Motor neuron (in vitro differentiated cells): ENCODE measurements around the gene DPP9. TPM values are rescaled to one million over a fixed set of nuclear protein-coding genes. Genes with fewer than 3 reads are reported as not detected.
"Not testable (repeated sequence)": the region's sequence is repeated elsewhere in the genome, so short reads cannot be mapped to it uniquely, and the experiment has no call there.

Source experiments
- ATAC-seq, 8 experiments: fragments of 200-7000 bp; cut with Tn5 transposase; replicated peaks in 6 of 8; 2 replicates each; pipeline ENCODE4 v1.8.0; 2021; ENCODE audit warnings: mild to moderate bottlenecking in 8 of 8, moderate library complexity in 8 of 8
- H3K27ac ChIP-seq, 2 donors: fragments of 250-450 bp; sonication (Bioruptor Pico); 2 replicates each; pipeline ENCODE4 v1.9.0; 2021; ENCODE audit warnings: antibody characterized with exemption in 2 of 2, mild to moderate bottlenecking in 2 of 2, moderate library complexity in 1 of 2
- H3K4me1 ChIP-seq, 2 donors: fragments of 250-450 bp; sonication (Bioruptor Pico); replicated peaks in 1 of 2; 2 replicates each; pipeline ENCODE4 v1.6.1; 2021; ENCODE audit warnings: antibody characterized with exemption in 2 of 2, mild to moderate bottlenecking in 2 of 2, moderate library complexity in 1 of 2
- H3K4me3 ChIP-seq, 5 donors: fragments of 250-450 bp; sonication (Bioruptor Pico); 2 replicates each; pipeline ENCODE4 v1.9.0; 2021; ENCODE audit warnings: antibody characterized with exemption in 5 of 5, mild to moderate bottlenecking in 5 of 5, moderate library complexity in 4 of 5
- WGBS, 10 experiments: fragments of 450-650 bp; shearing (Covaris generic); methylation state at CpG; one replicate each; pipeline ENCODE4 v1.0.0; 2022; 5-methylcytosine and 5-hydroxymethylcytosine counted together
- in situ Hi-C, 9 experiments: fragments of 400-800 bp; cut with MboI; loops; one replicate each; pipeline ENCODE4 v1.15.0; 2021; ENCODE audit warnings: low sequenced_read_pairs in 9 of 9, low pct_unique_long_range_greater_than_20kb in 2 of 9; ENCODE audit not compliant: unreplicated experiment in 9 of 9
- total RNA-seq, 8 experiments: library from RNA; unstranded; fragments of 300-600 nt; gene quantifications; 2 replicates each; pipeline versions ENCODE4 v1.2.3 to v1.2.4, GENCODE V29; 2022

The DPP9 gene
- total RNA-seq, 8 experiments from 2014 or later = 12.5 to 49.3 (median 21.2) TPM

DNA sequence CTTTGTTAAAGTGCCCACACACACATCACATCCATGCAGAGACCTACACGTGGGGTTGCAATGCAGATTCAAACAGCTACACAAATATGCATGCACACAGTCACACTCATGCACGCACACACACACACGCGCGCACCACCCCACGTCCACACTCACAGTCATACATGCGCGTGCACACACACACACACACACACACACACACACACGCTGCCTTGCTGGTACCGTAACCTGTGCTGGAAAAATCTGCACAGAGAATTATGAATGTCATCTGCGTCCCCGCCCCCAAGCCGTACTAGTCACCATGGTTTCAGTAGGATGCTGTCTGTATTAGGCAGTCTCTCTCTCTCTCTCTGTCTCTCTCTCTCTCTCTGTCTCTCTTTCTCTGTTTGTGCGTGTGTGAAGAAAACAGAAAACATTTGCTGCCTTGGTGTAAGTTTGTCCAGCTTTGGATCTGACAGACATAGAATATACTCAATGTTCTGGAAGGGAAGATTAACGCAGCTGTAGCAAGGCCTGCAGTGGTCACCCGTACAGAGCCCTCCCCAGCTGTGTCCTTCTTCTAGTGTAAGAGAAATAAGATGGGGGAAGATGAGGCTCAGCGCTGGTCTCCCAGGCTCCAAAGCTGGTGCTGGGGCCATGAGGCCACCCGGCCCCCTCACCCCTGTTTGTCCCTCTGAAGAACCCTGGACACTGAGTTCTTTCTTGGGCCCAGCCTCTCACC is 26.4 kb upstream of the DPP9 start:
- Histone ChIP-seq H3K27ac (peak overlapping the region; percentile 64 to 67), H3K4me1 (peaks cover 19 to 24% of the 10 kb centered on the region in 2 donors), H3K4me3 (no peak overlapping the region)
- 20 to 90% (median 50%) methylated on average over 1 to 12 of the region's 18 CpGs for WGBS, 10 experiments
- in situ Hi-C loops = no loop called here
- ATAC-seq = peak; percentile 57 to 96 (median 94)

DNA sequence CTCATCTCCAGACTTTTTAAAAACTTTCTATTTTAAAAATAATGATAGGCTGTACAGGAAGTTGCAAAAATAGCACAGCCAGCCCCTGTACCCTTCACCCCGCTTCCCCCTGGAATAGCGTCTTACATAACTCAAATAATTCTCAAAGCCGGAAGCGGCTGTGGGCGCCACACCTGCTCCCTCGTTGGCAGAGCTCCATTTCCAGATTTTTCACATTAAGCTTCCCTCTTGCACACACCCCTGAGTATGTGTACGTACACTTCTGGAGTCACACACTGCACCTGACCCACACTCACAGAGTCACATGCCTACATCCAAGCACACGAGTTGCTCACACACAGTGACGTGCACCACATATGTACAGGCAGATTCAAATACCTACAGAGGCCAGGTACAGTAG is 24.9 kb upstream of the DPP9 start:
- ATAC-seq = no peak
- in situ Hi-C loops = no loop called here
- Histone ChIP-seq H3K27ac (no peak overlapping the region), H3K4me3 (no peak overlapping the region), H3K4me1 (peaks cover 28 to 29% of the 10 kb centered on the region in 2 donors)
- 13 to 100% (median 79%) methylated on average over 1 to 8 of the region's 9 CpGs; no CpG with 5 or more reads in 2 of the 10 experiments for WGBS, 10 experiments

DNA sequence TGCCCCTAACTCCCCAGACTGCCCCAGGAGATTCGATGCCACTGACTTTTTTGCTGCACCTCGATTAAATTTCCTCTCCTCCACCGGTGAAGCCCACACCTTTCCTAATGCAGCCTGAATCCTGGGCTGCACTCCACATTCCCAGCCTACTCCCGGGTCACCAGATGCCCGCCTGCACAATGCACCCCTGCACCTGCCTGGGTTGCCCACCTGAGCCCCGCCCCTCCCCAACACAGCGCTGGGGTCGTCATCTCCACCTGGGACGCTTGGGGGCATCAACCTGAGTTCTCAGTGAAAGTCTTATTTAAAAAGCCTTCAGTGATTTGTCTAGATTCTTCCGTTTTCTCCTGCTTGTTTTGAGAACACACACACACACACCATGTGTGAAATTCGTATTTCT is 24.5 kb upstream of the DPP9 start:
- no peak overlapping the region for H3K27ac ChIP-seq
- in situ Hi-C loops = no loop called here
- 33 to 81% (median 40%) methylated on average over 1 to 8 of the region's 11 CpGs; no CpG with 5 or more reads in 3 of the 10 experiments for WGBS, 10 experiments
- H3K4me1 ChIP-seq = peaks cover 32 to 33% of the 10 kb centered on the region in 2 donors
- H3K4me3 ChIP-seq = no peak overlapping the region
- ATAC-seq = no peak

DNA sequence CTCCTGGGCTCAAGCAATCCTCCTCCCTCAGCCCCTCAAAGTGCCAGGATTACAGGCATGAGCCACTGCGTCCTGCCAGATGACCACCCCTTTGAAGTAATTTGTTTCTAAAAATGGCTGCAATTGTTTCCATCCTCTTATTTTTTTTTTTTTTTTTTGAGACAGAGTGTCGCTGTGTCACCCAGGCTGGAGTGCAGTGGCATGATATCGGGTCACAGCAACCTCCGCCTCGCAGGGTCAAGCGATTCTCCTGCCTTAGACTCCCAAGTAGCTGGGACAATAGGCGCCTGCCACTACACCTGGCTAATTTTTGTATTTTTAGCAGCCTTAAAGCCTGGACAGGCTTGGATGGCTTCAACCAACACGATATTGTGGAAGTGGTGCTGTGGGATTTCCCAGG is 22.3 kb upstream of the DPP9 start:
- Histone ChIP-seq H3K4me3 (no peak overlapping the region), H3K4me1 (peaks cover 44 to 45% of the 10 kb centered on the region in 2 donors), H3K27ac (no peak overlapping the region)
- WGBS, 10 experiments = 27 to 85% (median 76%) methylated on average over 2 to 7 of the region's 8 CpGs; no CpG with 5 or more reads in 3 of the 10 experiments
- in situ Hi-C loops = no loop called here
- no peak for ATAC-seq

DNA sequence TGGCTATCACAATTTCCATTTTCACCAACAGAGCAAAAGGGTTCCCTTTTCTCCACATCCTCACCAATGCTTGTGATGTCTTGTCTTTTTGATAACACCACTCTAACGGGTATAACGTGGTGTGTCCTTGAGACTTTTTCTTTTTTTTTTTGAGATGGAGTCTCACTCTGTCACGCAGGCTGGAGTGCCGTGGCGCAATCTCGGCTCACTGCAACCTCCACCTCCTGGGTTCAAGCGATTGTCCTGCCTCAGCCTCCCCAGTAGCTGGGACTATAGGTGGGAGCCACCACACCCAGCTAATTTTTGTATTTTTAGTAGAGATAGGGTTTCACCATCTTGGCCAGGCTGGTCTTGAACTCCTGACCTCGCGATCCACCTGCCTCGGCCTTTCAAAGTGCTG is 21.5 kb upstream of the DPP9 start:
- WGBS, 10 experiments = 0 to 92% (median 69%) methylated on average over 1 to 8 of the region's 10 CpGs; no CpG with 5 or more reads in 2 of the 10 experiments
- H3K4me3 ChIP-seq, ATAC-seq, in situ Hi-C loops: not testable (repeated sequence)
- H3K27ac ChIP-seq = peak overlapping the region; percentile 36 to 68
- peaks cover 38% of the 10 kb centered on the region in 2 donors for H3K4me1 ChIP-seq

DNA sequence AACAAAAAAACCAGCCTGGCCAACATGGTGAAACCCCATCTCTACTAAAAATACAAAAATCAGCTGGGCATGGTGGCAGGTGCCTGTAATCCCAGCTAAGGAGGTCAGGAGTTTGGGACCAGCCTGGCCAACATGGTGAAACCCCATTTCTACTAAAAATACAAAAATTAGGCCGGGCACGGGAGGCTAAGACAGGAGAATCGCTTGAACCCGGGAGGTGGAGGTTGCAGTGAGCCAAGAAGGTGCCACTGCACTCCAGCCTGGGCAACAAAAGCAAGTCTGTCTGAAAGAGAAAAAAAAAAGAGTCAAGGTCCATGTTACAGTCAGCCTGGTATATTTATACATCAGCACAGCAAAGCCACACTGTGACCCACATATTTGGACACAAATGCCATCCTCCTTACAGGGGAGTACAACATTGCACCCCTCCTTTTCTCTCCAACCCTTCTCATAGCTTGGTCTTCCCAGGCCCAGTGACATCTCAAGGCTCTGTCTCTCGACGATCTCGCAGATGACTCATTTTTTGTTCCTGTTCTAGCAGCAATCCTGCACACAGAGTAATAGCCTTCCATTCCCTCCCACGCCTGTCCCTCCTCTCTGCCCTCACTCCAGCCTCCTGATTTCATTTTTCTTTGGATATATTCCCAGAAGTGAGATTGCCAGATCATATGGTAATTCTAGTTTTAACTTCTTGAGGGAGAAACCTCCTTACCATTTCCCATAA is 21.0 kb upstream of the DPP9 start:
- Histone ChIP-seq H3K4me3 (no peak overlapping the region), H3K4me1 (peaks cover 33% of the 10 kb centered on the region in 2 donors), H3K27ac (peak overlapping the region; percentile 36 to 68)
- in situ Hi-C loops = no loop called here
- ATAC-seq = peak; percentile 36 to 90 (median 46)
- whole genome bisulfite sequencing, 10 experiments = 0 to 67% (median 34%) methylated on average over 1 to 7 of the region's 8 CpGs

DNA sequence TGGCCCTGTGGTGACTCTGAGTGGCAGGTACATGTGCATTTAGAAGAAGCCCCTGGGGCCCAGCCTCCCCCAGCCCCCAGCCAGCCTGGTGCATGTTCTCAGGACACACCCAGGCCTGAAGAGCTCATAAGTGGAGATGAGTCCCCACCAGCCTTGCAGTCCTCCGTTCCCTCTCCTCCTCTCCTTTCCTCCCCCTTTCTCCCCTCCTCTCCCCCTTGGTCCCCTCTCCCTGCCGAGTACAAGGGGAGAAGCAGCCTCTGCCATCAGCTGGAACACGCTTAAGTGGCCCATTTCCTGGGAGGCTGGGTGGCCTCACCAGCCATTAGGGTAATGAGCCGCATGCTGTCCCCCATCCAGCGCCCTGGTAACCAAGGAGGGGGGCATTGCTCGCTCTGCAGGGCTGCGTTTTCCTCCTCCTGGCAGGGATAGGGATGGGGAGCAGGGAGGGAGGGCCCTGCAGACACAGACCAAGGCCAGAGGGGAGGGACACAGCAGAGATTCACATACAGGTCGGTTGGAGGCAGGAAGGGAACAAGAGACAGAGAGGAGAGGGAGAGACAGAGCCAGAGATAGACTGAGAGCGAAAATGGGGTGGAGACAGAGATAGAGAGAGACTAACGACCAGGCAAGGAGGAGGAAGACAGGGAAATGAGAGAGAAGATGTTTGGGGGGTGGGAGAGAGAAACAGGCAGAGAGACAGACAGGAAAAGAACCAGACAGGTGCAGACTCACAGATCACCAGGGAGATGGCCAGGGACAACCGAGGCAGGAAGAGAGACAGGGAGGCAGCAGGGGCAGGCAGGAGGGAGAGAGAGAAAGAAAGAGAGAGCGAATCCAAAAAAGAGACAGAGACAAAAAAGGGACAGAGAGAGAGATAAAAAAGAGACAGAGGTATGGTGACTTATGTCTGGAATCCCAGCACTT is 19.3 kb upstream of the DPP9 start:
- Histone ChIP-seq H3K27ac (peak overlapping the region; percentile 73 to 85), H3K4me1 (peaks cover 35 to 37% of the 10 kb centered on the region in 2 donors), H3K4me3 (no peak overlapping the region)
- in situ Hi-C loops = no loop called here
- 18 to 44% (median 39%) methylated on average over 2 to 6 of the region's 12 CpGs; no CpG with 5 or more reads in 1 of the 10 experiments for WGBS, 10 experiments
- peak; percentile 26 to 90 (median 82) for ATAC-seq

DNA sequence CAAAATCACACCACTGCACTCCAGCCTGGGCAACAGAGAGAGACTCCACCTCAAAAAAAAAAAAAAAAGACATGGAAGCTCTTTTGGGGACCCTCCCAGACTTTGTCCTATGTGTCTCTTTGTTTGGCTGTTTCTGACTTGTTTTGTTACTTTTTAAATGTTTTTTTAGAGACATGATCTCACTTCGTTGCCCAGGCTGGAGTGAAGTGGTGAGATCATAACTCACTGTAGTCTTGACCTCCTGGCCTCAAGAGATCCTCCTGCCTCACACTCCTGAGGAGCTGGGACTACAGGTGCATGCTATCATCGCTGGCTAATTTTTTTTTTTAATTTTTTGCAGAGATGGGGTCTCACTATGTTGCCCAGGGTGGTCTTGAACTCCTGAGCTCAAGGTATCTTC is 16.4 kb upstream of the DPP9 start:
- in situ Hi-C loops = no loop called here
- no peak overlapping the region for H3K4me3 ChIP-seq
- H3K27ac ChIP-seq = no peak overlapping the region
- WGBS, 10 experiments = 67 to 83% (median 73%) methylated on average over 1 to 2 of the region's 2 CpGs; no CpG with 5 or more reads in 7 of the 10 experiments
- no peak for ATAC-seq
- peaks cover 37 to 38% of the 10 kb centered on the region in 2 donors for H3K4me1 ChIP-seq

DNA sequence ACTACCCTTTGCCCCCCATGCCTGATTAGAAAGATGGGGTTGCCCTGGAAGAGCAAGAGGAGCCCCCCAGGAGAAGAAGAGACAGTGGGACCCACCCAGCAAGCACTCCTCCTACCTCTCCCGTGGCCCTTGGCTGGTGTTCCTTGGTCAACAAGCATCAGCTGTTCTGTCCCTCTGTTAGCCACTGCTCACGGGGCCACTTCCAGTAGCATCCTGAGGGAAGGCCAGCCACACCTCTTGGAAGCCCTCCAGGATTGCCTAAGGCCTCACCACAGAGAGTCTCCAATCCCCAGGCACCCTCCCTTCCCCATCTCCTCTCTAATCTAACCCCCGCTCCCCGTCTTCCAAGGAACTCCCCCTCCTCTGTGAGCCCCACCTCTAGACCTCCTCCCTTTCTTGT is 15.1 kb upstream of the DPP9 start:
- in situ Hi-C loops = loop anchor here in 8 of 9 experiments (10.0 kb wide), 3 partner anchors 46 to 66 kb away; partner anchors contain the start of gene FEM1A (in 2 of the 8)
- peak in 2 of 8 experiments; percentile 11 to 38 for ATAC-seq
- Histone ChIP-seq H3K4me1 (peaks cover 28 to 30% of the 10 kb centered on the region in 2 donors), H3K27ac (peak overlapping the region in 1 of 2 donors; percentile 38), H3K4me3 (no peak overlapping the region)
- 50% methylated on average over 1 of the region's 4 CpGs; no CpG with 5 or more reads in 9 of the 10 experiments for WGBS, 10 experiments

DNA sequence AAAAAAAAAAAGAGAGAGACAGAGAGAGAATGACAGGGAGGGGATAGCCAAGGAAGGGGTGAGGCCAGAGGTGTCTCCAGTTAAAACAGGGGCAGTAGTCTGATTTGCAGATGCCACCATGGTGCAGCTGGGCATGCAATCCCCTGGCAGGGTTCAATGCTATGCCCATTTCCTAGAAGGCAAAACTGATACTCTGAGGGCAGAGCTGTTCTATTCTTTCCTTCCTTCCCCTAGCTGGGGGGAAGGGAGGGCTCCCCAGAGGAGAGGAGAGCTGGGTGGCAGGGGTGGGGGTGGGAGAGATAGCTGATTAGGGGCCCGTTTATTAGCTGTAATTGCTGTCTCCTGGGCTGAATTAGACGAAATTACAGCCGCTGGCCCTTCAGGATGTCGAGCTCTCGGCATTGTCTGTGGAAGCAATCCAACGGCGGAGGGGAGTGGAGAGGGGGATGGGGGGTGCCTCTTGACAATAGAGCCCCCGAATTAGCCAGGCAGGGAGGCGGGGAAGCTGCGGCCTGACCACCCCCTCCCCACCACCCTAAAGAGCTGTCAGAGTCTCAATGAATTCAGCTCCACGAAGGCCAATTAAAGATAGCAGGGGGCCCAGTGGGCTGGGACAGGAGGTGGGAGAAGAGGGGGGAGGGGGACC is 14.4 kb upstream of the DPP9 start:
- Histone ChIP-seq H3K27ac (peak overlapping the region in 1 of 2 donors; percentile 38), H3K4me1 (peaks cover 21 to 24% of the 10 kb centered on the region in 2 donors), H3K4me3 (no peak overlapping the region)
- in situ Hi-C loops = loop anchor here in 8 of 9 experiments (10.0 kb wide), 3 partner anchors 47 to 67 kb away; partner anchors contain the start of gene FEM1A (in 2 of the 8)
- WGBS, 10 experiments = 10% methylated on average over 2 of the region's 11 CpGs; no CpG with 5 or more reads in 9 of the 10 experiments
- peak in 1 of 8 experiments; percentile 2 for ATAC-seq

DNA sequence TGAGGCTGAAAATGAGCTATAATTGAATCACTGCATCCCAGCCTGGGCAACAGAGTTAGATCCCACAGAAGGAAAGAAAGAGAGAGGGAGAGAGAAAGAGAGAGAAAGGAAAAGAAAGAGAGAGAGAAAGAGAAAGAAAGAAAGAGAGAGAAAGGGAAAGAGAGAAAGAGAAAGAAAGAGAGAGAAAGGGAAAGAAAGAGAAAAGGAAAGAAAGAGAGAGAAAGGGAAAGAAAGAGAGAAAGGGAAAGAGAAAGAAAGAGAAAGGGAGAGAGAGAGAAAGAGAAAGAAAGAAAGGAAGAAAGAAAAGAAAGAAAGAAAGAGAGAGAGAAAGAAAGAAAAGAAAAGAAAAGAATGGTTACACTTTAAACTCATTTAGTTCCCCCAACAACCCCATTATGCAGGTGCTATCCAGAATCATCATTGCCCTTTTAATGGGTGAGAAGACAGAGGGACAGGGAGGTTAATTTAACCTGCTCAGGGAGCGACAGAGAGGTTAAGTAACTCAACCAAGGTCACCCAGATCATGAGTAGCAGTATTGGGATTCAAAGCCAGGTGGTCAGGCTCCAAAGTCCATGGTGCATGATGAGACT is 10.2 kb upstream of the DPP9 start:
- in situ Hi-C loops = loop anchor here in 8 of 9 experiments (10.0 kb wide), 3 partner anchors 51 to 71 kb away; partner anchors contain the start of gene FEM1A (in 2 of the 8)
- no peak for ATAC-seq
- 20 to 60% (median 39%) methylated on average over 1 of the region's 1 CpG; no CpG with 5 or more reads in 4 of the 10 experiments for WGBS, 10 experiments

More for the DNA sequence above, 10.2 kb upstream of the DPP9 start:
- Histone ChIP-seq H3K4me3 (no peak overlapping the region), H3K27ac (no peak overlapping the region), H3K4me1 (peaks cover 12 to 14% of the 10 kb centered on the region in 2 donors)
